ENCODE measurements around the gene TRMU. TPM values are rescaled to one million over a fixed set of nuclear protein-coding genes. Genes with fewer than 3 reads are reported as not detected.
A peak's percentile ranks its signal among the peaks of the same experiment; 100 is the strongest.

Gene TRMU
- total and polyA plus RNA-seq, 2 experiments from 2014 or later: 48.3 to 70.4 TPM

GRCh38 chr22:46376111-46376510 lies 40.6 kb downstream of the TRMU start:
- peaks cover 36% of the 10 kb centered on the region for H3K4me1 Mint-ChIP-seq
- peaks cover 15% of the 10 kb centered on the region for H3K36me3 Mint-ChIP-seq (ENCODE audit: low read depth)
- Histone ChIP-seq H3K27me3 (ENCODE audit: insufficient read depth) (no peaks in the 10 kb centered on the region), H3K4me3 (no peak overlapping the region), H3K4me1 (ENCODE audit: insufficient read depth) (peaks cover 21% of the 10 kb centered on the region), H3K36me3 (ENCODE audit: insufficient read depth) (no peaks in the 10 kb centered on the region), H3K4me2 (no peak overlapping the region), H2AFZ (no peak overlapping the region), H3K27ac (ENCODE audit: low read depth) (no peak overlapping the region), H3K9me2 (ENCODE audit: insufficient read depth) (no peaks in the 10 kb centered on the region), H3K79me2 (replicated peaks; ENCODE audit: insufficient read depth) (no peaks in the 10 kb centered on the region), H3F3A (replicated peaks; ENCODE audit: low read depth) (0 out of 2 replicates have a peak, but pooled peaks cover 5% of the 10 kb centered on the region), H4K20me1 (replicated peaks; ENCODE audit: insufficient read depth) (no peaks in the 10 kb centered on the region)
- DNase-seq (ENCODE audit: low spot score) (no peak), ATAC-seq (no peak)
- peaks cover 10% of the 10 kb centered on the region for H3K27me3 Mint-ChIP-seq (ENCODE audit: insufficient read depth, low read depth, poor library complexity)
- H3K4me3 Mint-ChIP-seq: no peak overlapping the region
- TF ChIP-seq STAT1 (IDR thresholded peaks at IDR 0.05; ENCODE audit: unreplicated experiment): no peak
- no peaks in the 10 kb centered on the region; the same call in 2 of the 3 replicates for H3K9me3 Mint-ChIP-seq
- H3K27ac Mint-ChIP-seq: no peak overlapping the region

- H3K4me2 ChIP-seq: no peak overlapping the region
- H3F3A ChIP-seq (replicated peaks; ENCODE audit: low read depth): 0 out of 2 replicates have a peak, but pooled peaks cover 5% of the 10 kb centered on the region
- H3K4me1 Mint-ChIP-seq: peaks cover 36% of the 10 kb centered on the region
- H2AFZ ChIP-seq: no peak overlapping the region
- no peaks in the 10 kb centered on the region for H3K36me3 ChIP-seq (ENCODE audit: insufficient read depth)
- H3K36me3 Mint-ChIP-seq (ENCODE audit: low read depth): peaks cover 15% of the 10 kb centered on the region
- TF ChIP-seq NANOG (IDR thresholded peaks at IDR 0.05; ENCODE audit: borderline replicate concordance) (no peak), EZH2 (IDR thresholded peaks at IDR 0.05; ENCODE audit: low read depth, unreplicated experiment) (no peak), JUNB (IDR thresholded peaks at IDR 0.05; ENCODE audit: unreplicated experiment) (no peak), REST (IDR thresholded peaks at IDR 0.05; ENCODE audit: unreplicated experiment) (no peak), ZNF462 (CRISPR knock-in tag; IDR thresholded peaks at IDR 0.05) (no peak), ZNF331 (CRISPR knock-in tag; IDR thresholded peaks at IDR 0.05; ENCODE audit: low read depth) (no peak)
- DNase-seq (ENCODE audit: low spot score) (no peak), ATAC-seq (no peak)
- H3K4me3 Mint-ChIP-seq: no peak overlapping the region; the same call in 2 of the 3 replicates
- H3K27ac Mint-ChIP-seq: peak overlapping the region; percentile 29
- no peaks in the 10 kb centered on the region for H3K79me2 ChIP-seq (replicated peaks; ENCODE audit: insufficient read depth)
- H3K27ac ChIP-seq (ENCODE audit: low read depth): no peak overlapping the region
- H3K4me1 ChIP-seq (ENCODE audit: insufficient read depth): peaks cover 21% of the 10 kb centered on the region
- H4K20me1 ChIP-seq (replicated peaks; ENCODE audit: insufficient read depth): no peaks in the 10 kb centered on the region
- peaks cover 6% of the 10 kb centered on the region for H3K27me3 Mint-ChIP-seq (ENCODE audit: insufficient read depth, low read depth, poor library complexity)
- H3K9me3 Mint-ChIP-seq: no peaks in the 10 kb centered on the region; the same call in 2 of the 3 replicates
- H3K4me3 ChIP-seq: no peak overlapping the region
- no peaks in the 10 kb centered on the region for H3K27me3 ChIP-seq (ENCODE audit: insufficient read depth)
- no peaks in the 10 kb centered on the region for H3K9me2 ChIP-seq (ENCODE audit: insufficient read depth)
Measured at GRCh38 chr22:46376908-46377524, 41.5 kb downstream of the TRMU start.

Data from GM23338 (cell line).